Esophagus (tissue), 2 donors: ENCODE measurements around the gene ITGB1BP2. TPM values are rescaled to one million over a fixed set of nuclear protein-coding genes. Genes with fewer than 3 reads are reported as not detected.
"Not testable (repeated sequence)": the region's sequence is repeated elsewhere in the genome, so short reads cannot be mapped to it uniquely, and the experiment has no call there.

Source experiments
- H3K27ac ChIP-seq, 2 donors: one replicate each; pipeline ENCODE4 v1.5.1; 2013; ENCODE audit warnings: low read depth in 2 of 2, mild to moderate bottlenecking in 2 of 2, inconsistent platforms in 1 of 2, low read length in 1 of 2, moderate library complexity in 1 of 2
- H3K27me3 ChIP-seq, 2 donors: one replicate each; pipeline ENCODE4 v1.6.1; 2013; ENCODE audit warnings: low read length in 2 of 2, control low read depth in 1 of 2, mild to moderate bottlenecking in 1 of 2; ENCODE audit not compliant: insufficient read depth in 2 of 2, control insufficient read depth in 1 of 2
- H3K36me3 ChIP-seq, 2 donors: one replicate each; pipeline ENCODE4 v1.6.1; 2013; ENCODE audit warnings: low read length in 1 of 2; ENCODE audit not compliant: control insufficient read depth in 2 of 2, insufficient read depth in 2 of 2
- H3K4me1 ChIP-seq, 2 donors: one replicate each; pipeline ENCODE4 v1.6.1; 2013; ENCODE audit warnings: low read length in 1 of 2; ENCODE audit not compliant: control insufficient read depth in 2 of 2, insufficient read depth in 2 of 2
- H3K4me3 ChIP-seq, 2 donors: one replicate each; pipeline ENCODE4 v1.5.1; 2013; ENCODE audit warnings: low read length in 2 of 2, mild to moderate bottlenecking in 2 of 2, low read depth in 1 of 2, moderate library complexity in 1 of 2
- H3K9me3 ChIP-seq, 2 donors: one replicate each; pipeline ENCODE4 v1.6.1; 2013; ENCODE audit warnings: mild to moderate bottlenecking in 2 of 2, low read depth in 1 of 2, low read length in 1 of 2, moderate library complexity in 1 of 2; ENCODE audit not compliant: control insufficient read depth in 2 of 2, insufficient read depth in 1 of 2
- WGBS, 2 donors: extraction: QIAGEN DNeasy Blood & Tissue Kit; methylation state at CpG; one replicate each; pipeline ENCODE4 v1.1.7; 2013; 5-methylcytosine and 5-hydroxymethylcytosine counted together
- polyA plus RNA-seq, 2 donors: library from polyadenylated mRNA; stranded (reverse); fragments of 200-250 nt; gene quantifications; one replicate each; pipeline ENCODE4 v1.2.3, GENCODE V29; 2013
- donor health status: healthy with polysubstance abuse.
- donor health status: Bipolar disorder and iron deficiency.

Gene ITGB1BP2
- polyA plus RNA-seq, 2 donors = 1.2 to 1.3 TPM

DNA sequence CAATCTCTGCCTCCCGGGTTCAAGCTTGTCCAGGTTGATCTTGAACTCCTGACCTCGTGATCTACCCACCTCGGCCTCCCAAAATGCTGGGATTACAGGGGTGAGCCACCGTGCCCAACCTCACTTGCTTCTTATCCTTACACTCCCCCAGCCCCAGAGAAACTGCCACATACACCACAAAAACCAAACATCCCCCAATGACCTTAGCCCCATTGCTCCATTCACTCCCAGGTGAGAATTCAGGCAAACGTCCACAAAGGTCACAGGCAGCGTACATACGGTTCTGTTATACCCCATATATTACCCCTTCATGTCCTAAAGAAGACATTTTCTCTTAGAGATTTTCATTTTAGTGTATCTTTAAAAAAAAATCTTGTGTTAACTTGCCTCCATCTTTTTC lies 1.1 kb upstream of the ITGB1BP2 start:
- not testable (repeated sequence) for H3K4me1 ChIP-seq, H3K27ac ChIP-seq, H3K9me3 ChIP-seq, H3K27me3 ChIP-seq, H3K36me3 ChIP-seq, H3K4me3 ChIP-seq
- WGBS, 2 donors = 77 to 84% methylated on average over 6 to 7 of the region's 7 CpGs

DNA sequence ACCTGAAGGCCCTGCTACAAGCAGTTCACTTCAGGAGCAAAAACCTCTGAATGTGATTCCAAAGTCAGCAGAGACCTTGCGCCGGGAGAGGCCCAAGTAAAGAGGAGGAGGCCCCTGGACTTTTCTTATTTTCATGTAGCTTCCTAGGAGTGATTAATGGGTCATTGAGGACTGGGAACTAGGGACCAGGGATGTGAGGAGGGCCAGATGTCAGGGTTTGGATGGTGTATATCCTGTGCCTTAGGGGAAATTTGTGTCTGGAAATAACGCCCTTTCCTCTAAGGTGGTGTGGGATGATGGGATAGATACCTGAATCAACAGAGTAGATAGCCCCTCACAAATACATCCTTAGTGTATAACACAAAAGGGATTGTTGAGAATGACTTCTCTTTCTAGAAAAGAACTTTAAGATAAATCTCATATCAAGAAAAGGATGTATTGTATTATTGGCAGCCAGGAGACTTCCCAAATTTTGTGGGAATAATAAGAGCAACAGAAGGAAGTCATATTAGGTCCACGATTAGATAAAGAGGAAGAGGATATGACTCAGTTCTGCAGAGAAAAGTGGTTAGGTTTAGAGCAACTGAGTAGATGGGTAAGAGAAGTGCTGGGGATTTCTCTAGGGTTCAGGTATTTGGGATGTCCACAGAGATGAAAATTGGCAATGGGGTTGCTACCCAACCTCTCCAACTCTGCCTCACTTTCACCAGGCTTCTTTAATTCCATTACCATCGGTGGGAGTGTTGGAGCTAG lies 1.1 kb downstream of the ITGB1BP2 start:
- Histone ChIP-seq H3K27me3 (no peaks in the 10 kb centered on the region), H3K4me1 (no peaks in the 10 kb centered on the region), H3K36me3 (peaks cover 0 to 9% of the 10 kb centered on the region in 2 donors), H3K27ac (no peak overlapping the region), H3K4me3 (no peak overlapping the region), H3K9me3 (no peaks in the 10 kb centered on the region)
- WGBS, 2 donors = 73% methylated on average over 5 of the region's 5 CpGs

DNA sequence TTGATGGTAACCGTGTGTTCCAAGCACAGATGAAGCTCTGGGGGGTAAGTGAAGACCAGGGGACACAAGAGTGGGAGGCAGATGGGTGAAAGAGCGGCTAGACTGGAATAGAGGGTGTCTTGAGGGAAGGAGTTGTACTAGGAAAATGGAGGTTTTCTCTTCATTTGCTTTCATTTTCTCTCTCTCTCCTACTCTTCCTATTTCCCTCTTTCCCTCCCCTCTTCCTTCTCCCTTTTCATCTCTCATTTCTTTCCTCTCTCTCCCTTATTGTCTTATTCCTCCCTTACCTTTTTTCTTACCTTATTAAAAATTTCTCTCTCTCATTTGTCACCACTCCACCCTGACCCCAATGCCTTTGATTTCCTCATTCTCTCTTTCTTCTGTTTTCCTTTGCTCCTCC lies 3.0 kb downstream of the ITGB1BP2 start:
- H3K36me3 ChIP-seq = peaks cover 0 to 3% of the 10 kb centered on the region in 2 donors
- no peaks in the 10 kb centered on the region for H3K27me3 ChIP-seq
- H3K9me3 ChIP-seq = no peaks in the 10 kb centered on the region
- 73 to 95% methylated on average over 2 of the region's 2 CpGs for WGBS, 2 donors
- H3K27ac ChIP-seq = no peak overlapping the region
- no peaks in the 10 kb centered on the region for H3K4me1 ChIP-seq
- H3K4me3 ChIP-seq = no peak overlapping the region

DNA sequence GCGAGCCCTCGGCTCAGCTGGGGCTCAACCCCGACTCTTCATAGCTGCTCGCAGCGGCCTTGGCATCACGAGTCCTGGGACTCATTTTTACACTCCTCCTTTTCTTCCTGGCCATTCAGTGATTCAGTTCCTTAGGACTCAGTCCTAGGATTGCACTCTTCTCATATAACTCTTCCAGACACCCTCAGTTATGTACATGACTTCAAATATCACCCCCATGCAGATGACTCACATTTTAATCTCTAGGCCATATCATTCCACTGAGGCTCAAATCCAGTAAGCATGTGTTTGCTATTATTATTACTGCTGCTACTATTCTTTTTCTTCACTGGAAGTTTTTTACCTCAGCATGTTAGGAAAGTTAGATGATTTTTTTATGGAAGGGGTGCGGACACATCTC lies 14.4 kb downstream of the ITGB1BP2 start:
- no peak overlapping the region for H3K4me3 ChIP-seq
- H3K4me1 ChIP-seq = no peaks in the 10 kb centered on the region
- no peaks in the 10 kb centered on the region for H3K36me3 ChIP-seq
- no peaks in the 10 kb centered on the region for H3K9me3 ChIP-seq
- 91 to 92% methylated on average over 7 of the region's 7 CpGs for WGBS, 2 donors
- H3K27ac ChIP-seq = no peak overlapping the region
- no peaks in the 10 kb centered on the region for H3K27me3 ChIP-seq

DNA sequence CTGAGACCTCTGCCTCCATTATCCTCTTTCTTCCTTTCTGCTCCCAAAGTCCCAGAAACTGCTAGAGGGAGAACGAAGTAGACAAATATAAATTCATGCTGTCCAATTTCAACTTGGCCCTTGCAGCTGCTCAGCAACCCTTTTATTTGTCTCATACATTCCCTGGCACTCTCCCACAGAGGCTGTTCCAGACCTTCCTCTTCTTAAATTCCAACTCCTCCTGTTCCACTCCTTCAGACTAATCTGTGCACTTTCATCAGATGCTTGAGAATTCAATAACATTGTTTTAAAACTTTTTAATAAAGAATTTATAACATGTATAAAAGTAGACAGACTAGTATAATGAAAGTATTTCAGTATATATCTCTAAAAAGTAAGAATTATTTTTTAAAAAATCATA lies 15.4 kb downstream of the ITGB1BP2 start:
- not testable (repeated sequence) for H3K9me3 ChIP-seq, H3K27me3 ChIP-seq, H3K4me1 ChIP-seq, H3K4me3 ChIP-seq, H3K27ac ChIP-seq, H3K36me3 ChIP-seq
- no CpG with 5 or more reads among the region's 1 CpG for WGBS, 2 donors

DNA sequence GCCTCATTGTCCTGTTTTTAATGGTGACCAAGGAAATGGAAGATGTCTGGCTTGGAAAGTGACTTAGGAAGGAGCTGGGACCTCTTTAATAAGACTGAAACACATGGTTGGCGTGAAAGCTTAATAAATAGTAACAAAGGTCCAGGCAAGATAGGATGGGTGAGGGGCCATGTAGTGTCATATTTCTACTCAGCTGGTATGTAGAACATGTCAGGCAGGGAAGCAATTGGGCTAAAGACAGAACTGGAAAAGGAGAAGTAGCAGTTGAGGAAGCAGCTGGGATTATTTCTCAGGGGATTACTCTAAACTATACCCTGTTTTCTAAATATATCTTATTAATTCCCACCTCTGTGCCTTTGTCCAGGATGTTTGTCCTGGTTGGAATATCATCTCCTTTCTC lies 18.6 kb downstream of the ITGB1BP2 start:
- Histone ChIP-seq H3K27me3 (no peaks in the 10 kb centered on the region), H3K4me3 (no peak overlapping the region), H3K9me3 (no peaks in the 10 kb centered on the region), H3K36me3 (no peaks in the 10 kb centered on the region), H3K4me1 (no peaks in the 10 kb centered on the region), H3K27ac (no peak overlapping the region)
- 71 to 95% methylated on average over 1 of the region's 1 CpG for WGBS, 2 donors

DNA sequence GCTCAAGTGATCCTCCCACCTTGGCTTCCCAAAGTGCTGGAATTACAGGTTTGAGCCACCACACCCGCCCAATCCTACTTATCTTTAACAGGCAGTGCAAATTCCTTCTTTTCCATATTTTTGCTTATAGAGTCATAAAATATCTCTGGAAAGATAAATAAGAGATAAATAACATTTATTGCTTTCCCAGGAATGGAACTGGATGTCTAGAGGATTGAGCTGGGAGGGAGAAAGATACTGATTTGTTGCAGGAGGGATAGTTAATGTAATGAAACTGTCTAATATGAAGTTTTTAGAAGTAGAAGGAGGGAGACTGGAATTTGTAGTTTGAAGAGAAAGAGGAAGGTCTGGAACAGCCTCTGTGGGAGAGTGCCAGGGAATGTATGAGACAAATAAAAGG lies 20.2 kb downstream of the ITGB1BP2 start:
- WGBS, 2 donors = 88 to 94% methylated on average over 1 of the region's 1 CpG
- Histone ChIP-seq H3K4me3 (no peak overlapping the region), H3K36me3 (no peaks in the 10 kb centered on the region), H3K27me3 (no peaks in the 10 kb centered on the region), H3K27ac (no peak overlapping the region), H3K4me1 (no peaks in the 10 kb centered on the region), H3K9me3 (no peaks in the 10 kb centered on the region)

DNA sequence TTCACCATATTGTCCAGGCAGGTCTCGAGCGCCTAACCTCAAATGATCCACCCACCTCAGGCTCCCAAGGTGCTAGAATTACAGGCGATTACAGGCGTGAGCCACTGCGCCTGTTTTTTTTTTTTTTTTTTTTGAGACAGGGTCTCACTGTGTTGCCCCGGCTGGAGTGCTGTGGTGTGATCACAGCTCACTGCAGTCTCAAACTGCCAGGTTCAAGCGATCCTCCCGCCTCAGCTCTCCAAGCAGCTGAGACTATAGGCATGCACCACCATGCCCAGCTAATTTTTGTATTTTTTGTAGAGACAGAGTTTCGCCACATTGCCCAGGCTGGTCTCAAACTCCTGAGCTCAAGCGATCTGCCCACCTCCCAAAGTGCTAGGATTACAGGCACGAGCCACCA lies 22.9 kb downstream of the ITGB1BP2 start:
- H3K27ac ChIP-seq, H3K4me3 ChIP-seq, H3K36me3 ChIP-seq, H3K27me3 ChIP-seq, H3K9me3 ChIP-seq, H3K4me1 ChIP-seq: not testable (repeated sequence)
- 92 to 96% methylated on average over 11 of the region's 11 CpGs for WGBS, 2 donors

DNA sequence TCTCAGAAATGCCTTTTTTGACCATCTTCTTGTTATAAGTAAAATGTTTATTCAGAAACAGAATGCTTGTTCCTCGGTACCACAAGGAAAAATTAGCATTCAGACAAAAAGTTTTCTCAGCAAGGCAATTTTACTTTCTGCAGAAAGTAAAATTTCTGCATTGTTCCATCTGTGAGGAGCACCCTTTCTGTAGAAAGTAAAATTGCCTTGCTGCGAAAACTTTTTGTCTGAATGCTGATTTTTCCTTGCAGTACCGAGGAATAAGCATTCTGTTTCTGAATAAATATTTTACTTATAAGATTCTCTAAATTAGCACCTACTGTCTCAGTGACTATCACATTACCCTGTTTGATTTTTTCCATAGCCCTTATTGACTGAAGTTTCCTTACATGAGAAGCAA lies 24.8 kb downstream of the ITGB1BP2 start:
- Histone ChIP-seq H3K27ac (no peak overlapping the region), H3K4me3 (no peak overlapping the region), H3K27me3 (no peaks in the 10 kb centered on the region), H3K9me3 (no peaks in the 10 kb centered on the region), H3K36me3 (no peaks in the 10 kb centered on the region), H3K4me1 (no peaks in the 10 kb centered on the region)
- WGBS, 2 donors = 87 to 100% methylated on average over 3 of the region's 3 CpGs

DNA sequence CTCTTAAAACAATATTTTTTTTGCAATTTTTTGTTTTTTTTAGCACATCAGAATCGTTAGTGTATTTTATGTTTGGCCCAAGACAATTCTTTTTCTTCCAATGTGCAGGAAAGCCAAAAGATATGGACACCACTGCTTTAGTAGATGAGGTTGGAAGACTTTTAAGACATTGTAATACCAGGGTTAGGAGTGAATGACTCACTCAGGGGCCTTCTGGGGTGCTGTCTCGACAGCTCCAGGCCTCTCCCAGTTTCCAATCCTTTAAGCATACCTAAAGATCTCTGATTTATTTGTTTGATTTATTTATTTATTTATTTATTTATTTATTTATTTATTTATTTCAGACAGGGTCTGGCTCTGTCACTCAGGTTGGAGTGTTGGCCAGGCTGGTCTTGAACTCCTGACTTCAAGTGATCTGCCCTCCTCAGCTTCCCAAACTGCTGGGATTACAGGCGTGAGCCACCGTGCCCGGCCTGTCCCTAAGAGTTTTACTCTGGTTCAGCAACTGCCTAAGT lies 47.7 kb downstream of the ITGB1BP2 start:
- WGBS, 2 donors = 45 to 67% methylated on average over 2 of the region's 5 CpGs

More for the DNA sequence above, 47.7 kb downstream of the ITGB1BP2 start:
- H3K4me3 ChIP-seq, H3K27ac ChIP-seq, H3K9me3 ChIP-seq, H3K4me1 ChIP-seq, H3K36me3 ChIP-seq, H3K27me3 ChIP-seq: not testable (repeated sequence)
